ENCODE data around the gene ROBO1. TPM values are rescaled to one million over a fixed set of nuclear protein-coding genes. Genes with fewer than 3 reads are reported as not detected.

Gene ROBO1
- total RNA-seq, 1 donor from 2014 or later = 13.4 TPM

DNA sequence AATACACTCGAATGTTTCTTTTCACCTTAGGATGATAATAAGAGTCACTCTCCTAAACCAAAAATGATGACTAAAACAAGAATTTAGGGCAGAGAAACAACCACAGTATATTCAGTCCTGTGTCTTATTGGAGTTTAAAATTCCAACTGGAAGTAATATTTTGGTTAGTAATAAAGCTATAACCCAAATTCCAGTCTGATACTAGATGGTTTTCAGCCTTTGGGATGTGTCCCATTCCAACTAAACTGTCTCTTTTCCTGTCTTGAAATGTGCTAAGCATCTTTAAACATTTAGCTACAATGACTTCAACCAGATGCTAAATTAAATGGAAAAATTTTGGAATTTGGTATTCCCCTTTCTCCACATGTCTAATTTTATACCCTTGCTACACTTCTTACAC, 510.0 kb downstream of the ROBO1 start:
- H3K4me1 ChIP-seq = no peaks in the 10 kb centered on the region
- TF ChIP-seq, protein P1, sequence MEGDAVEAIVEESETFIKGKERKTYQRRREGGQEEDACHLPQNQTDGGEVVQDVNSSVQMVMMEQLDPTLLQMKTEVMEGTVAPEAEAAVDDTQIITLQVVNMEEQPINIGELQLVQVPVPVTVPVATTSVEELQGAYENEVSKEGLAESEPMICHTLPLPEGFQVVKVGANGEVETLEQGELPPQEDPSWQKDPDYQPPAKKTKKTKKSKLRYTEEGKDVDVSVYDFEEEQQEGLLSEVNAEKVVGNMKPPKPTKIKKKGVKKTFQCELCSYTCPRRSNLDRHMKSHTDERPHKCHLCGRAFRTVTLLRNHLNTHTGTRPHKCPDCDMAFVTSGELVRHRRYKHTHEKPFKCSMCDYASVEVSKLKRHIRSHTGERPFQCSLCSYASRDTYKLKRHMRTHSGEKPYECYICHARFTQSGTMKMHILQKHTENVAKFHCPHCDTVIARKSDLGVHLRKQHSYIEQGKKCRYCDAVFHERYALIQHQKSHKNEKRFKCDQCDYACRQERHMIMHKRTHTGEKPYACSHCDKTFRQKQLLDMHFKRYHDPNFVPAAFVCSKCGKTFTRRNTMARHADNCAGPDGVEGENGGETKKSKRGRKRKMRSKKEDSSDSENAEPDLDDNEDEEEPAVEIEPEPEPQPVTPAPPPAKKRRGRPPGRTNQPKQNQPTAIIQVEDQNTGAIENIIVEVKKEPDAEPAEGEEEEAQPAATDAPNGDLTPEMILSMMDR (IDR thresholded peaks at IDR 0.05) = no peak
- DNase-seq (ENCODE audit: low spot score in 2 of 2) = no peak
- no peaks in the 10 kb centered on the region for H3K36me3 ChIP-seq
- H3K4me3 ChIP-seq = no peak overlapping the region
- no peaks in the 10 kb centered on the region for H3K9me3 ChIP-seq
- no peaks in the 10 kb centered on the region for H3K27me3 ChIP-seq
- H3K27ac ChIP-seq = no peak overlapping the region
- intact Hi-C loops (cut with DNase I) = no loop called here

DNA sequence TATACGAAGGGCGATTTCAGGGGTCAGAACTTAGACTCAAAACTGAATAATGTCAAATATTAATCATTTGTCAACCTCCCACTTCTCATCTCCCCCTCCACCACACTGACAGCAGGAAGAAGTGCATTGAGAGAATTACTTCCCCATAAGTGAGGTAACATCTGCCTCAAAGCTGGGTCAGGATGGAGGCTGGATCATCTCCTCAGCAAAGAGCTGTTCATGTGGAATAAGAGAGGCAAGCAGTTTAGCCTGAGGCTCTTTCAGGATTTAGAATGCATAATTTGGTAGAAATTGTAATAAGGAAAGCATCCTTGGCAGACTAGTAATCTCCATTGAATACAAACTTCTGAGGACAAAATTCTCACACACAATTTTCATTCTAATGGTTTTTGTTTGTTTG, 512.1 kb downstream of the ROBO1 start:
- DNase-seq (ENCODE audit: low spot score in 2 of 2) = no peak
- H3K4me3 ChIP-seq = no peak overlapping the region
- no peaks in the 10 kb centered on the region for H3K36me3 ChIP-seq
- H3K9me3 ChIP-seq = no peaks in the 10 kb centered on the region
- no peak overlapping the region for H3K27ac ChIP-seq
- TF ChIP-seq, protein P1 (IDR thresholded peaks at IDR 0.05) = no peak
- H3K4me1 ChIP-seq = no peaks in the 10 kb centered on the region
- intact Hi-C loops (cut with DNase I) = no loop called here
- no peaks in the 10 kb centered on the region for H3K27me3 ChIP-seq

DNA sequence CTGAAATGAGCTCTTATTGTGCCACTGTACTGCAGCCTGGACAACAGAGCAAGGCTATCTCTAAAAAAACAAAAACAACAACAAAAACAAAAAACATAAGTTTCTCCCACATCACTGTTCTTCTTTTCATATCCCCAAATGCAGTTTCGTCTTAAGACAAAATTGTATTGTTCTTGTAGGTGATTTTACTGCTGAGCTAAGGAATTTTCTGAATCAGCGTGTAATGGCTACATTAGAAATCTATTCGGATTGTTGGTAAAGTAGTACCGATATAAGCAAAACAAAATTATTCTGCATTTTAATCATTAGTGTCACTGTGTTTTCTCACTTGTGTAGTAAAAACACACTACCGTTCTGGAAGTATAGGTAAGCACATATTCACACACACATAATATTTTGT, 512.5 kb downstream of the ROBO1 start:
- H3K4me1 ChIP-seq = no peaks in the 10 kb centered on the region
- no peaks in the 10 kb centered on the region for H3K36me3 ChIP-seq
- intact Hi-C loops (cut with DNase I) = no loop called here
- no peak overlapping the region for H3K4me3 ChIP-seq
- no peaks in the 10 kb centered on the region for H3K9me3 ChIP-seq
- no peak overlapping the region for H3K27ac ChIP-seq
- H3K27me3 ChIP-seq = no peaks in the 10 kb centered on the region
- DNase-seq (ENCODE audit: low spot score in 2 of 2) = no peak
- TF ChIP-seq, protein P1 (IDR thresholded peaks at IDR 0.05) = no peak

DNA sequence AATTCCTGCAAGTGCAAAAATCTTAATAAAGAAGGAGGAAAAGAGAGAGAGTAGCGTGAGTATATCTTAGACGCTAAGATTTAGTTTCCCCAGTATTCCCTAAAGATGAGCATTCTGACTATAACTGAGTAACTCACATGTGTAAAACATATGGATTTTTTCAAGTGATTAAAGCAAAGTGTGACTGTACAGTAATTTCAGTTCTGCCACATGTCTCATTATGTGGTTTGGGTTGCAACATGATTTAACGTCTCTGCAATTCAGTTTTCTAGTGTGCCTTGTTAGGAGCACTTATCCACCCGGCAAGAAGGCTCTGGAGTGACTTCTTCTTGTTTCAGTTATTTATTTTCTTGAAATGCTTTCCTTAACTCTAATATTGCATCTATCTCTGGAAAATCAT, 514.1 kb downstream of the ROBO1 start:
- Histone ChIP-seq H3K4me3 (no peak overlapping the region), H3K4me1 (no peaks in the 10 kb centered on the region), H3K27ac (no peak overlapping the region), H3K9me3 (no peaks in the 10 kb centered on the region), H3K36me3 (no peaks in the 10 kb centered on the region), H3K27me3 (no peaks in the 10 kb centered on the region)
- DNase-seq (ENCODE audit: low spot score in 2 of 2) = no peak
- TF ChIP-seq, protein P1 (IDR thresholded peaks at IDR 0.05) = no peak
- intact Hi-C loops (cut with DNase I) = no loop called here

DNA sequence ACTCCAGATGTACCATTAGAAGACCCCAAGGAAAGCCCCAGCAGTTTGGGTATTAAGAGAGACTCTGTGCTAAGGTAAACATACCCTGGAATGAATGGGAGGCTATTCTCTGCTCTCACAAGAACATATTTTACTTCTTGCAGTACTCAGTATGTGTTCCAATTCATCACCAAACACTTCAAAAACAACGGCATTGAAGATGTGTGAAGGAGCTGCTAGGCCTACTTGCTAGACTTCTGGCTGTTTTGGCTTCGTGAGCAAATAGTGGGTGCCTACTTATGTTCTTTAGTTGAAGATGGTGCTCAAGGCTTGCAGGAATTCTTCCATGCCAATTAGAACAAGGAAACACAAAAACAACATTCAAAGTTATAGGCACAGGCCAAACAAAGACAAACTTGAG, 514.5 kb downstream of the ROBO1 start:
- DNase-seq (ENCODE audit: low spot score in 2 of 2) = no peak
- Histone ChIP-seq H3K27ac (no peak overlapping the region), H3K27me3 (no peaks in the 10 kb centered on the region), H3K4me3 (no peak overlapping the region), H3K9me3 (no peaks in the 10 kb centered on the region), H3K4me1 (no peaks in the 10 kb centered on the region), H3K36me3 (no peaks in the 10 kb centered on the region)
- TF ChIP-seq, protein P1 (IDR thresholded peaks at IDR 0.05) = no peak
- intact Hi-C loops (cut with DNase I) = no loop called here

DNA sequence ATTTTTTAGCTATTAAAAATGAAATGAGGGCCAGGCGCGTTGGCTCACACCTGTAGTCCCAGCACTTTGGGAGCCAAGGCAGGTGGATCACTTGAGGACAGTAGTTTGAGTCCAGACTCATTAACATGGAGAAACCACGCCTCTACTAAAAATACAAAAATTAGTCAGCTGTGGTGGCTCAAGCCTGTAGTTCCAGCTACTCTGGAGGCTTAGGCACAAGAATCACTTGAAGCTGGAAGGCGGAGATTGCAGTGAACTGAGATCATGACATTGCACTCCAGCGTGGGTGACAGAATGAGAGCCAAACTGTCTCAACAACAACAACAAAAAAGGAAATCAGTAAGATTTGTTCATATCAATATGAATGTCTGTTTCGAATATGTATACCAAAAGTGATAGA, 517.1 kb downstream of the ROBO1 start:
- Histone ChIP-seq H3K4me3 (no peak overlapping the region), H3K27me3 (no peaks in the 10 kb centered on the region), H3K27ac (no peak overlapping the region), H3K9me3 (no peaks in the 10 kb centered on the region), H3K36me3 (no peaks in the 10 kb centered on the region), H3K4me1 (no peaks in the 10 kb centered on the region)
- TF ChIP-seq, protein P1 (IDR thresholded peaks at IDR 0.05) = no peak
- intact Hi-C loops (cut with DNase I) = no loop called here
- no peak for DNase-seq (ENCODE audit: low spot score in 2 of 2)

All from ascending aorta (tissue), 2 donors.